Fibroblast of mammary gland (primary cell): ENCODE results near the gene TRAK2.

ENCODE experiments used
- DNase-seq: peaks from one replicate; pipeline ENCODE4 v3.0.0-alpha.2; 2010; ENCODE audit warnings: low read depth
- H3K4me3 ChIP-seq: 2 replicates; pipeline ENCODE4 v1.5.1; 2011; ENCODE audit warnings: low read depth, mild to moderate bottlenecking, low read length, moderate library complexity; ENCODE audit not compliant: control insufficient read depth
- CTCF ChIP-seq: conservative IDR thresholded peaks from 2 replicates; pipeline ENCODE4 v1.5.1; 2011; ENCODE audit warnings: low read depth, low read length, inconsistent platforms; ENCODE audit not compliant: control insufficient read depth, insufficient read depth

The TRAK2 gene

GRCh38 chr2:201361078-201361733 lies 90.1 kb downstream of the TRAK2 start:
- no peak for TF ChIP-seq CTCF
- H3K4me3 ChIP-seq = no peak overlapping the region
- no peak for DNase-seq

DNA sequence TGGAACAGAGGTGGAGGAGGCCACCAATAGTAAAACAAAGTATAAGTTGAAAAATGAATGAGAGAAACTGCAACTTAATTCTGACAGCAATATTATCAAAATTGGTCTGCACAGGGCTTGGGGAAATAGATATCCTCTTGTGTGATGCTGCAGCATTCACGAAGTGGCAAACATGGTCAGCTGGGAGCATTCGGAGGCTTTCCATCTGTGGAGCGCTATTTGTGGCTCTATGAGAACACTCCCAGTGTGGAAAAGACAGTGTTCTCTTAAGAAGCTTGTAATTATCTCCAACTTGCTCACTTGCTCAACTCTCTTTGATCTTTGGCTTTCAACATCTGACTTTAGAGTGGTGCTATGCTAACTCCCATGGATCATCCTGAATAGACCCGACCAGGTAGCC lies 91.0 kb downstream of the TRAK2 start:
- H3K4me3 ChIP-seq = no peak overlapping the region
- DNase-seq = no peak
- no peak for TF ChIP-seq CTCF

DNA sequence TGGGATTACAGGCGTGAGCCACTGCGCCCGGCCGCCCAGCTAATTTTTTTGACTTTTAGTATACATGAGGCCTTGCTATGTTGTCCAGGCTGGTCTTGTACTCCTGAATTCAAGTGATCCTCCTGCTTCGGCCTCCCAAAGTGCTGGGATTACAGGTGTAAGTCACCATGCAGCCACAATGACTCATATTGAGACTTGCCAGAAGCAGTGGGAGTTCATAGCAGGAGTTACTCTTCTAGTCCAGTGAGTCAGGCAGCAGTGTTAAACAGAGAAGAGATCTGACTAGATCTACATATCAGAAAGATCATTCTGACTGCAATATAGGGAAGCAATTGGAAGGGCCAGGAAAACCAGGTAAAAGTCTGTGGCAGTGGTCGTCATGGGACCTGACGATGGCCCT lies 92.6 kb downstream of the TRAK2 start:
- peak; percentile 95 for DNase-seq
- TF ChIP-seq CTCF = no peak
- no peak overlapping the region for H3K4me3 ChIP-seq

DNA sequence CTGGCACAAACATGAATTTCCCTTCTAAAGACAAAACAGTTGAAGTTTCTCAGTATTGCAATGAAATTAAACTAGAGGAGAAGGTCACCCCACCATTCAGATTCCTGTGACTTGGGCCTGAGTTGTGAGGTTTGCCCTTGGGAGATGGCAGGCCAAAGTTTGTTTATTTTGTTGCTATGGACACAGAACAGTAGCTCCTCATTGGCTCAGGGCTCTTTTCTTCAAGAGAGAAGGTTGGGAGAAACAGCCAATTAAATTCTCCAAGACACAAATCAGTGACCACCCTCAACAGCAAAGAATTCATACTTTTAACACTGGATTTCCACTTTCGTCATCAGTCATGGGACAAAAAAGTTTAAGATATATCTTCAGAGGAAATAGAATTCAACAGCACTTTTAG lies 94.0 kb downstream of the TRAK2 start, which contains the start of gene FLACC1:
Gene FLACC1, minus strand, starts transcription at position 125 of the 400 bp plus-strand sequence. CDS start 5,941 bp downstream, outside the sequence.
- H3K4me3 ChIP-seq = no peak within 1 kb of the TSS
- TF ChIP-seq CTCF = no peak
- DNase-seq = peak; percentile 72

GRCh38 chr2:201353116-201353515 lies 98.1 kb downstream of the TRAK2 start:
- TF ChIP-seq CTCF = no peak
- no peak for DNase-seq

GRCh38 chr2:201350879-201351278 lies 100.4 kb downstream of the TRAK2 start:
- no peak overlapping the region for H3K4me3 ChIP-seq
- no peak for TF ChIP-seq CTCF
- no peak for DNase-seq

More at GRCh38 chr2:201353116-201353515, 98.1 kb downstream of the TRAK2 start:
- no peak overlapping the region for H3K4me3 ChIP-seq
